Stimulated activated CD8-positive, alpha-beta memory T cell treated with anti-CD3 and anti-CD28 coated beads, Interleukin-7, amount 100 ng/mL, for 4 hours (primary cell): ENCODE data around the gene LMBR1L.
"Not testable (repeated sequence)": the region's sequence is repeated elsewhere in the genome, so short reads cannot be mapped to it uniquely, and the experiment has no call there.

Experiments
- DNase-seq, 2 donors: peaks; one replicate each; pipeline ENCODE4 v3.0.0-alpha.2; 2020; ENCODE audit warnings: low read depth in 2 of 2

The LMBR1L gene

GRCh38 chr12:49086116-49086515, 24.5 kb downstream of the LMBR1L start:
- no peak for DNase-seq

- DNase-seq: no peak
These were observed 26.2 kb downstream of the LMBR1L start for GRCh38 chr12:49084438-49084837.

DNA sequence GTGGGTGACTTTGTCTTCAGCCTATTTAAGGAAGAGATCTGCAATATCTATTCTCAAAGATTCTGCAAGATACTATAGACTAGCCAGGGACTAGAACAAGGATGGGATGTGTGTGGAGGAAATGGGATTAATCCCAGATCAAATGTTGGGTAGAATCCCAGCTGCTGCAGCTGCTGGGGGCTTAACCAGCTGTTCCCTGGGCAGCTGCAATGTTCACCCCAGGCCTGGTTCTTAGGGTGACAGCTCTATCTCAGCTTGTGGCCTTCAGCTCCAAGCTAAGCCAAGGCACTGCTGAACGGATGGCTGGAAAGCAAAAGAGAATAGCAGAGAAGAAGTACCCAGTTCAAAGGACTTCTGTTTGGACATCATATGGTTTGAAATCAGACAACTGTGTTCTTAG, 30.9 kb downstream of the LMBR1L start:
- no peak for DNase-seq

DNA sequence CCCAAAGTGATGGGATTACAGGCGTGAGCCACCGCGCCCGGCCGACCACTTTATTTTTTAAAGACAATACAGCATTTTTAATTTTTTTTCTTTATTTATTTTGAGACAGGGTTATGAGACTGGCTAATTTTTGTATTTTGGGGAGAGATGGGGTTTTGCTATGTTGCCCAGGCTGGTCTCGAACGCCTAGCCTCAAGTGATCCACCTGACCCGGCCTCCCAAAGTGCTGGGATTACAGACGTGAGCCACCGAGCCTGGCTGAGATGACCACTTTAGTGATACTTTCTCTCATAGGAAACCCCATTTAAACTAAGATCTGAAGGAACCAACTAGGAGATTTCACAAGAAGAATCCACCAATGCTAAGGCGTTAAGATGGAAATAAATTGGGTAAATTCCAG, 39.7 kb downstream of the LMBR1L start:
- no peak for DNase-seq

GRCh38 chr12:49069507-49070346, 40.9 kb downstream of the LMBR1L start, which contains the start of gene RHEBL1:
TSS of gene RHEBL1 (minus strand) at chr12:49069979. CDS start at chr12:49069785, 194 bp downstream.
- peak; percentile 98 to 99 for DNase-seq

DNA sequence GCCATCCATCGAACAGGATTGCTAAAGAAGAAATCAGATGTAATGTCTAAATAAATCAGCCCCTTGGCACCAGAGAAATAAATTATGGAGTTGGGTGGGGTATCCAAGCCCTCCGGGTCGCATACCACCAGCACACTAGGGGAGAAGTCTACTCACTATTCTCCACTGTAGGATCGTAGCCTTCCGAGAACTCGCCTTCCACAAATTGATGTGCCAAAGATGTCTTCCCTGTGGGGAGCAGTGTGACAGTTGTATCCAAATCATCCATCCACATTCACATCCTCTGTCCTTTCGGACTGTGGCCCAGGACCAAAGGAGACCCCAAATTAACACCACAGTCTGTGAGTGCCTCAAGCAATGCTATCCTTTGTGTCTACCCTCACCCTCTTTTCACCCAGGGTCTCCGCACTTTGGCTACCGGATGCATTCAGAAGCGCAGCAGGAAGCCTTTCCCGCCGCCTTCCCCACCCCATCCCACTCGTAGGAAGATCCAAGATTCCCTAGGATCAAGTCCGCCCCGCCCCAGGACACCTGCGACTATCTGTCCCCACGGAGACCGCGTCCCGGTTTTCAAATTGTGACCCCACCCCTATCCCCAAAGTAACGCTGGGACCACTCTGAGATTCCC, 41.7 kb downstream of the LMBR1L start:
- DNase-seq: no peak

GRCh38 chr12:49066120-49066519, 44.5 kb downstream of the LMBR1L start:
- no peak for DNase-seq

- no peak for DNase-seq
These were observed 45.9 kb downstream of the LMBR1L start for GRCh38 chr12:49064767-49065152.

- DNase-seq: not testable (repeated sequence)
These were observed 48.7 kb downstream of the LMBR1L start for GRCh38 chr12:49061916-49062315.

DNA sequence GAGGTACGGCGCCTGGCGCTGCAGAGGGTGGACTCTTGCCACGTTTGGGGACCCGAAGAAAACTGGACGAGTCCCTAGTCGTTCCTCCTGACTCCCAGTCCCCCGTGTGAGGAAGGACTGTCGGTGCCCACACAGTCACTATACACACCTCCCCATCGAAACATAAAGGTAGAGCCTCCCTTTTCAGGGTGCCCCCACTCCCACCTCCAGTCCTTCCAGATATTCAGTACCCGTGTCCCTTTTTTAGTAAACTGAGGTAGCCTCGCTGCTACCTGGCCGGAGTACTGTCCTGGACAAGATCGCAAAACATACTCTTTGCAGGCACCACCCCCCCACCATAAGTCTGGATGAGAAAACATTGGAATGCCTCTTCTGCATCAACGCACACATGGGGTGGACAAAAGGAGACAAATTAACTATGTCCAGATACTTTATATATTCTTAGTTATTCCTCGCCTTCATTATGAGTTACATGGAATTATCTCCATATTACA, 49.4 kb downstream of the LMBR1L start:
- DNase-seq: no peak

DNA sequence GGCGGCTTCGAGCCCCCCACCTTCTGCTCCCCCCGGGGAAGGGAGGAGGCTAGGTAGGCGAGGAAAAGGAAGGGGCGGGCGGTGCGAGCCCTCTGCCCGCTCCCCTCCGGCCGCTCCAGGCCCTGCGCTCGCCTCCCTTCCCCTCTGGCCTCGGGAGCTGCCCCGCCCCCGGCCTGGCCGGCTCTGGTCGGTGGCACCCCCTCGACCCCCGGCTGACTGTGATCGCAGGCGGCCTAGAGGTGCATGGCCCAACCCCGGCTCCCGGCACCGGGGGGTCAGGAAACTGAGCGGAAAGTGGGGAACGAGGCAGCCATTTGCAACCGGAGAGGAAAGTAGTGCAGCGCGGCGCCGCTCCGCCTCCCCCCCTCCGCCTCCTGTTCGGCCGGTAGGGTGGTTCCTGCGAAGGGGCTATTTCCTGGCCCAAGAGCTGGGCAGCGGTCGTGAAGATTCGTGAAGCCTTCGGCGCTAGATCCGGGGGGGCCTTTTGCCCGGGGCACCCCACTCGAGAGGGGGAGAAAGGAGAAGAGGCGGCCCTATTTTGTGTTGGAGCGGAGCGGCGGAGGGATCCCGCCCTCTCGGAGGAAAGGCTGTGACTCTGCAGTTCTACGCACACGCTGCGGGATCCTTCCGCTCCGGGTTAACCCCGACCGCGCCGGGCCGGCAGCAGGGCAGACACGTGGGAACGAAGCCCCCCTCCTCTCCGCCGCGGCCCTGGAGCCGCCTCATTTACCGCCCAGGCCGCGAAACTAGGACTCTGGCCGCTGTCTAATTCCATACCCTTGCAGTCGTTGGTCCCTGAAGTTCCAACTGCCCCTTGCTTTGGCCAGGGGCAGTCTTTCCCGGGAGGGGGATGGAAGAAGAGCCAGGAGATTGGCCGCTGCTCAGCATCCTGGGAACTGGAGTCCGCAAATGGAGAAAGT, 50.1 kb downstream of the LMBR1L start, which contains the start of gene KMT2D:
Gene KMT2D (minus strand): TSS at position 558 of the 920 bp plus-strand sequence. CDS start 5,470 bp downstream, outside the sequence.
- DNase-seq: peak; percentile 81 to 89

GRCh38 chr12:49059299-49060171, 51.1 kb downstream of the LMBR1L start:
- no peak for DNase-seq

GRCh38 chr12:49059045-49059298, 51.7 kb downstream of the LMBR1L start:
- no peak for DNase-seq

- no peak for DNase-seq
These were observed 52.1 kb downstream of the LMBR1L start for GRCh38 chr12:49058366-49059044.

- no peak for DNase-seq
These were observed 52.8 kb downstream of the LMBR1L start for GRCh38 chr12:49057888-49058287.

- DNase-seq: peak; percentile 28 to 41
These were observed 54.5 kb downstream of the LMBR1L start for GRCh38 chr12:49055978-49056754.

DNA sequence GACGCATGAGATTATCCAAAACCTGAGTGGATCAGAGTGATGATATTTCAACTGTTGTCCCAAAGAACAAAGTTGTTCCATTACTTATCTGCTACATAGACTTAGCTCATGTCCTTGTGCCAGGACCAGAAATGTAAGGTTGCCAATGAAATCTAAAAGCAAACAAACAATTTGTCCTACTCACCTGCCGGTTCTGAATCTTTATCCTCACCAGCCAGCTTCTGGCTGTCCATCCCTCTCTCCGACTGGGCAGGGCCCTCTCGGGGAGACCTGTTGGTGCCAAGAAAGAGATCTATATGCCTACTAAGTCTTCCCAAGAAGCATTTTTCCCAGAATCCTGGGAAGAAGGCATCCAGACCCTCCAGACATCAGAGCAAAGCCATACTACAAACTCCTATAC, 55.6 kb downstream of the LMBR1L start:
- no peak for DNase-seq

DNA sequence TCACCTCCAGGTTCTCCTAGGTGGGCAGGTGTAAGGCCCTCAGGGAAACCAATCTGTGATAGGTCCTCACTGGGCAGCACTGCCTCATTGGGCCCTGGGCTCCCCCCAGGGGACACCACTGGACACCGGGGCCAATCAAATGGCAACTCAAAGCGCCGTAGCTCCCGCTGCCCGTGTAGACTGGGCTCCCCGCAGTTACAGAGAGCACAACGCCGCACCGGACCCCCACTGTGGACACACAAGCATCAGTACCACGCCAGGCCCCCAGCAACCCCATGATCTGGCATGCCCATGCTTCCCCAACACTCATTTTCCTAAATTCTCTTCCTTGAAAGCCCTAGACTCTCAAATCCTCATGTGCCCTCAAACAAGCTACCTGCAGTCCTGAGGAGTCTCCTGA, 56.1 kb downstream of the LMBR1L start:
- no peak for DNase-seq

DNA sequence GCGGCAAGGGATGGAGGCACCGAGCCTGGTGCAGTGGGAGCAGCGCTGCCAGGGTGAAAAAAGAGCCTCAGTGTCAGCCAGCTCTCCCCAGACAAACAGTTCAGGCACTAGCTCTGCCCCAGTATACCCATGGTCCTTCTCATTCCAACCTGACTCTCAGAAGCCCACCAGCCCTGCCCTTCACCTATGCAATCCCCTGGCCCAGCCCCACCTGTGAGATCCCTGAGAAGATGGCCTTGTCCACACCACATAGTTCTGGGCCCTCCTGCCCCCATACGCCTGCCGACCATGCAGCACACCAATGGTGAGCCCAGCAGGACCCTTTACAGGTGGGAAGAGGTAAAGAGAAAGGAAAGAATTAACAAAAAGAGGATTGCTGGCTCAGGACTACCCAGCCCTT, 56.6 kb downstream of the LMBR1L start:
- no peak for DNase-seq
